Stimulated activated naive CD8-positive, alpha-beta T cell treated with anti-CD3 and anti-CD28 coated beads, Interleukin-15, Interleukin-2, amounts not matched to agents 100 ng/mL and 50 ng/mL, for 24 hours (primary cell): ENCODE measurements around the gene SUSD4.

Source experiments
- H3K27ac Mint-ChIP-seq: one replicate; pipeline ENCODE4 v1.8.0; 2021; ENCODE audit warnings: mild to moderate bottlenecking, mixed read lengths
- H3K27me3 Mint-ChIP-seq: one replicate; pipeline ENCODE4 v1.8.0; 2021; ENCODE audit warnings: mixed read lengths
- H3K36me3 Mint-ChIP-seq: one replicate; pipeline ENCODE4 v1.8.0; 2021; ENCODE audit warnings: low read depth, mixed read lengths
- H3K4me1 Mint-ChIP-seq: one replicate; pipeline ENCODE4 v1.8.0; 2021; ENCODE audit warnings: low read depth, mixed read lengths
- H3K4me3 Mint-ChIP-seq: one replicate; pipeline ENCODE4 v1.8.0; 2021; ENCODE audit warnings: mild to moderate bottlenecking, mixed read lengths
- H3K9me3 Mint-ChIP-seq: one replicate; pipeline ENCODE4 v1.8.0; 2021; ENCODE audit warnings: mixed read lengths

The SUSD4 gene

GRCh38 chr1:223207293-223208066 lies 156.5 kb downstream of the SUSD4 start:
- Mint-ChIP-seq H3K36me3 (no peaks in the 10 kb centered on the region), H3K27ac (no peak overlapping the region), H3K9me3 (no peaks in the 10 kb centered on the region), H3K27me3 (no peaks in the 10 kb centered on the region), H3K4me3 (no peak overlapping the region), H3K4me1 (no peaks in the 10 kb centered on the region)

DNA sequence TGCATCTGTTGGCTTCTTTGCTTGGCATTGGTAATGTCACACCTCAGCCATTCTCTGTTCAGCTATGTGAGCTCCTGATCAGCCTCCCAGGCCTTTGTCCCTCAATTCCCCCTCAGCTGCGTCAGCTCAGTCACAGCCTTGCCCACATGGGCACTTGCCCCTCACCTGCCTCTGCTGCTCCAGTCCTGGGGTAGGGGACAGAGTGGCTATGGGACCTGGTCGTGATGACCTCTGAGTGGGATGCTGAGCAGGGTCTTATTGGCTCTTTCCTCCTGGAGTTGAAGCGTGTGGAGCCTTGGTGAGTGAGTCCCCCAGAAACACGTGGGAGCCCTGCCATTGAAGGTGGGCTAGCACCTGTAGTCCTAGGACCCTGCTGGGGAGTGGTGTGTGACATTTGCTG lies 159.6 kb downstream of the SUSD4 start:
- Mint-ChIP-seq H3K4me3 (no peak overlapping the region), H3K4me1 (no peaks in the 10 kb centered on the region), H3K36me3 (no peaks in the 10 kb centered on the region), H3K27ac (no peak overlapping the region), H3K9me3 (no peaks in the 10 kb centered on the region), H3K27me3 (no peaks in the 10 kb centered on the region)

GRCh38 chr1:223203694-223204093 lies 160.3 kb downstream of the SUSD4 start:
- no peaks in the 10 kb centered on the region for H3K9me3 Mint-ChIP-seq
- no peak overlapping the region for H3K27ac Mint-ChIP-seq
- no peak overlapping the region for H3K4me3 Mint-ChIP-seq
- no peaks in the 10 kb centered on the region for H3K36me3 Mint-ChIP-seq
- H3K27me3 Mint-ChIP-seq, result no peaks in the 10 kb centered on the region
- H3K4me1 Mint-ChIP-seq, result peaks cover 3% of the 10 kb centered on the region

DNA sequence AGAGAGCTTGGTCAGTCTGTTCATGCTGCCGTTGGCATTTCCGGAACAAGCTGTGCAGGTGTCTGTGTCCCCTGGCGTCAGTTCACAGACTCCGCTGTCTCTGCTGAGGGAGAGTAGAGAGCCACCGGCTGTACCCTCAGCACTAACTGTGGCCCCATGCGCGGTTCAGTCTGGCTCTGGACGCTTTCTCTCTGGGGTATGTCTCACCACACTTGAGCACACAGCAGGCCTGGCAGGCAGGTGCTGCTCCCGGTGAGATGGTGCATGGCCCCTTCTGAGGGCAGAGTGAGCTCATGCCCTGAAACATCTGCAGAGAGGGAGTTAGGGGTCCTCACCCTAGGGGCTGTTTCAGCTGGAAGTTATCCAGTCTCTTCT lies 161.0 kb downstream of the SUSD4 start:
- H3K27ac Mint-ChIP-seq, result no peak overlapping the region
- peaks cover 10% of the 10 kb centered on the region for H3K4me1 Mint-ChIP-seq
- no peaks in the 10 kb centered on the region for H3K27me3 Mint-ChIP-seq
- no peaks in the 10 kb centered on the region for H3K36me3 Mint-ChIP-seq
- H3K9me3 Mint-ChIP-seq, result peaks cover 4% of the 10 kb centered on the region
- no peak overlapping the region for H3K4me3 Mint-ChIP-seq

DNA sequence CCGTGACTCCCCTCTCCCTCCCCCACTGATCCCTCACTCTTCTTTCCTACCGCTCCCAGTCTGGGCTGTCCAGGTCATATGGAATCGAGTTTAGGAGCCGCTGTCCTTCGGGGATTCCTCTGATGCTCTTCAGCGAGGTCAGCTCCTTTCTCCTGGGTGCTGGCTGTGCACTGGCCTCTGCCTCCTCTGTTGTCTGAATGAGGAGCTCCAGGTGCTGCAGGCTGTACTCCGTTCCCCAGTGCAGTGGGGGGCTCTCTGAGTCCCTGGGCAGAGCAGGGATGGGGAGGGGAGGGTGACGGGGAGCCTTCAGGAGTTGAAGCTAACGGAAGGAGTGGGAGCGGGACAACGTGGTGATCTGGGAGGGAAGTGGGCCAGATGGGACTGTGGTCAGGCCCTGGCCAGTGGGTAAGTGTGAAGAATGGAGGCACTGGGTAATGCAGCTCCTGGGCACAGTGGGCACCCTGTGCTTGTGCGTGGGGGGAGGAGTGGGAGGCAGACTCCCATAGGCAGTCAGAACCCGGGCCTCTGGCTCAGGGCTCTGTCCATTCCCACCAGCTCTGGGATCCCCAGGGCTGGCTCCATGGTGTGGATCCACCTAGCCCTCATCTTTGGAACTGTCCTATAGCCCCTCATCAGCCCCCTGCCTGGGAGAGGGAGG lies 161.5 kb downstream of the SUSD4 start:
- H3K27me3 Mint-ChIP-seq, result no peaks in the 10 kb centered on the region
- H3K4me1 Mint-ChIP-seq, result peaks cover 11% of the 10 kb centered on the region
- no peak overlapping the region for H3K4me3 Mint-ChIP-seq
- no peaks in the 10 kb centered on the region for H3K36me3 Mint-ChIP-seq
- peaks cover 4% of the 10 kb centered on the region for H3K9me3 Mint-ChIP-seq
- H3K27ac Mint-ChIP-seq, result no peak overlapping the region

DNA sequence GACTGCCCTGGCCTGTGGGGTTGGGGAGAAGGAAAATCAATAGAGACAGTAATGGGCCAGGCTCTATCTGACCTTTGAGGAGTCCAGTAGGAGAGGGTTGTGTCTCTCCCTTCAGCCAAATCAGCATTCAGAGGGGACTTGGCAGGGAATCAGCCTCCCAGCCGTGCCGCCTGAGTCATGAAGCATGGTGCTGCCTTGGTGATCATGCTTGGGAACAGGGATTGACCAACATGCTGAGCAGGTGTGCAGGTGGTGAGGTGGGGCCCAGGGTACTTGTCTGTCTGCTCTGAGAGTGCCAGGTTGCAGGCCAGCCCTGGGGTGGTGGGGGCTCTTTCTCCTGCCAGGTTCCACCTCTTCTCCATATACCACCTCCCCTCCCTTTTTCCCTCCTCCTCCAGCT lies 162.0 kb downstream of the SUSD4 start:
- Mint-ChIP-seq H3K4me1 (peaks cover 17% of the 10 kb centered on the region), H3K36me3 (no peaks in the 10 kb centered on the region), H3K27ac (no peak overlapping the region), H3K27me3 (no peaks in the 10 kb centered on the region), H3K9me3 (peaks cover 4% of the 10 kb centered on the region), H3K4me3 (no peak overlapping the region)

GRCh38 chr1:223200903-223201302 lies 163.1 kb downstream of the SUSD4 start:
- Mint-ChIP-seq H3K27me3 (no peaks in the 10 kb centered on the region), H3K4me1 (peaks cover 23% of the 10 kb centered on the region), H3K9me3 (peaks cover 4% of the 10 kb centered on the region), H3K36me3 (no peaks in the 10 kb centered on the region), H3K27ac (no peak overlapping the region), H3K4me3 (no peak overlapping the region)

GRCh38 chr1:223199094-223199647 lies 164.8 kb downstream of the SUSD4 start:
- no peak overlapping the region for H3K27ac Mint-ChIP-seq
- H3K27me3 Mint-ChIP-seq, result no peaks in the 10 kb centered on the region
- peaks cover 4% of the 10 kb centered on the region for H3K9me3 Mint-ChIP-seq
- no peak overlapping the region for H3K4me3 Mint-ChIP-seq
- H3K4me1 Mint-ChIP-seq, result peaks cover 26% of the 10 kb centered on the region
- no peaks in the 10 kb centered on the region for H3K36me3 Mint-ChIP-seq

DNA sequence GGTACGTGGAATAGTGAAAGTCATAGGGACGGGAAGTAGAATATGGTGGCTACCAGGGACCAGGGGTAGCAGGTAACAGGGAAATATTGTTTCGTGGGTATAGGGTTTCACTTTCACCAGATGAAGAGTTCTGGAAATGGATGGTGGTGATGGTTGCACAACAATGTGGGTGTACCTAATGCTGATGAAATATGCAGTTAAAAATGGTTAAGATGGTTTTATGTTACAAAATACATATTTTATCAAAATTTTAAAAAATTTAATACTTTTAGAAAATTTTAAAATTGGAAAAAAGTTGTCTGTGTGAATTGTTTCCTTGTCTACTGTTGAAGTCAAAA lies 165.4 kb downstream of the SUSD4 start:
- Mint-ChIP-seq H3K27me3 (no peaks in the 10 kb centered on the region), H3K4me3 (no peak overlapping the region)

GRCh38 chr1:223197923-223198627 lies 165.9 kb downstream of the SUSD4 start:
- H3K27ac Mint-ChIP-seq, result peak overlapping the region; percentile 78
- H3K9me3 Mint-ChIP-seq, result peaks cover 4% of the 10 kb centered on the region
- no peaks in the 10 kb centered on the region for H3K27me3 Mint-ChIP-seq
- no peaks in the 10 kb centered on the region for H3K36me3 Mint-ChIP-seq
- peaks cover 30% of the 10 kb centered on the region for H3K4me1 Mint-ChIP-seq
- no peak overlapping the region for H3K4me3 Mint-ChIP-seq

More for the DNA sequence above, 165.4 kb downstream of the SUSD4 start:
- Mint-ChIP-seq H3K27ac (peak overlapping the region; percentile 78), H3K36me3 (no peaks in the 10 kb centered on the region), H3K4me1 (peaks cover 26% of the 10 kb centered on the region), H3K9me3 (peaks cover 4% of the 10 kb centered on the region)

DNA sequence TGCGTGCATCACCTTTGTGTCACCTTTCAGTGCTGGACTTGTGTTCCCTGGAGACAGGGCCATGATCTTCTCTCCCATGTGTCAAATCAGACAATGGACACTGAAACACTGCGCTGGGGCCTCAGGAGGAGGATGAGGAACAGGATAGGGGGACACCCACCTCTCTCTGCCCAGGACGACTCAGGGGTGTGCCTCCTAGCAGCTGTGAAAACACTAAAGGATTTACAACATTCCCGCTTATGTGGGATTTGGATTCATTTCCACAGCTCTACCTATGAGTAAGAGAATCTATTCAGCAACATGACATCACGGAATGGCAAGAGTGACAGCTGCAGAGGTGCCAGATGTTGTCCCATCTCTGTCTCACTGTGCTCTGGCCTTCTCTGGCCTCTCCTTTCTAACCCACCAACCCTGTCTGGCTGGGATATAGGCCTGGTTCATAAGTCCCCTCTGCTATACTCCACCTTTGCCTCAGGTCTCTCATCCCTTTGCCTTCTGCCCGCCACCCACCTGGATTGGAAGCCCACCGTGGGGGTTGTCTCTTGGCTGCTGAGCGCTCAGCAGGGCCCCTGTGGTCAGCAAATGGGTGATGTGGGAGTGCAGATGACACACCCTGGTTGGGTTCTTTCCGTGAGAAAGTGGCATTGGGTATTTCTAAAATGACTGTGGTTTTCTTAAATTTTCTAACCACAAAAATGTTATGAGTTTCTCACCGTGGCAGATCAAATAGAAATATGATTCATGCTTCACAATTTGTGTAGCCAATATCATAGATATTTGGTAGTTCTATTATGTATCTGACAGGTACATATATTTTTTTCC lies 173.9 kb downstream of the SUSD4 start:
- Mint-ChIP-seq H3K27ac (peak overlapping the region; percentile 96), H3K9me3 (no peaks in the 10 kb centered on the region), H3K27me3 (peaks cover 9% of the 10 kb centered on the region), H3K36me3 (no peaks in the 10 kb centered on the region), H3K4me1 (peaks cover 55% of the 10 kb centered on the region), H3K4me3 (peak overlapping the region; percentile 59)

GRCh38 chr1:223189525-223189902 lies 174.5 kb downstream of the SUSD4 start:
- no peaks in the 10 kb centered on the region for H3K36me3 Mint-ChIP-seq
- H3K9me3 Mint-ChIP-seq, result no peaks in the 10 kb centered on the region
- H3K27me3 Mint-ChIP-seq, result peaks cover 9% of the 10 kb centered on the region
- H3K4me1 Mint-ChIP-seq, result peaks cover 56% of the 10 kb centered on the region
- H3K27ac Mint-ChIP-seq, result peak overlapping the region; percentile 96
- H3K4me3 Mint-ChIP-seq, result no peak overlapping the region

DNA sequence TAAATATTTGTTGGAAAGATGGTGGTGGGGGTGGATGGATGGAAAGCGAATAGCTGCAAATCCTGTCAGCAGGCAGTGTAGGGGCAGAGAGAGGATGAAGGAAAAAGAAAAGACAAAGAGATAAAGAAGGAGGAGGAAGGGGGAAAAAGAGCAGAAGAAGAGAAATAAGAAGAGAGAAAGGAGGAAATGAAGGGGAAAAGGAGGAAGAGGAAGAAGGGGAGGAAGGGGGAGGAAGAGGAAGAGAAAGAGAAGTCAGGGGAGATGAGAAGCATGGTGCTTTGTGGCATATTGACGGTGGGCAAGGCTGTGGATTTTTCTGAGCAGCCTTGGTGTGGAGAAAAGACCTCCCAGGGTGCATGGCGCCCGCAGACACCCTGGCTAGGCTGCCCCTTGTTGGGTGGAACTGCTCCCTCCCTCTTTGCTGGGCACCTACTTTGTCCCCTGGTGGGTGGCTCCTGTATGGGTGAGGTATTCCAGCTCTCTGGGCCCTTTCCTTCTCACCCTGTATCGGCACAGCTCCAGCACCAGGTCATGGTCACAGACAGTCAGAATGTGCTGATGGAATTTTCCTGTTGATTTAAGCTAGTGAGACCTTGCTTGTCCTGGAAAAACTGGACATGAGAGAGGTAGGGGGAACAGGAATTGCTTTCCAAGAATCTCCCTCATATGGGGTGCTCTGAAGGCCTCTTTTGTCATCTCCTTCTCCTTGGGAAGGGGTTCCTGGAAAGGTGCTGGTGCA lies 175.2 kb downstream of the SUSD4 start:
- no peak overlapping the region for H3K4me3 Mint-ChIP-seq
- peaks cover 58% of the 10 kb centered on the region for H3K4me1 Mint-ChIP-seq
- H3K9me3 Mint-ChIP-seq, result no peaks in the 10 kb centered on the region
- H3K27ac Mint-ChIP-seq, result no peak overlapping the region
- H3K27me3 Mint-ChIP-seq, result peaks cover 9% of the 10 kb centered on the region
- no peaks in the 10 kb centered on the region for H3K36me3 Mint-ChIP-seq

DNA sequence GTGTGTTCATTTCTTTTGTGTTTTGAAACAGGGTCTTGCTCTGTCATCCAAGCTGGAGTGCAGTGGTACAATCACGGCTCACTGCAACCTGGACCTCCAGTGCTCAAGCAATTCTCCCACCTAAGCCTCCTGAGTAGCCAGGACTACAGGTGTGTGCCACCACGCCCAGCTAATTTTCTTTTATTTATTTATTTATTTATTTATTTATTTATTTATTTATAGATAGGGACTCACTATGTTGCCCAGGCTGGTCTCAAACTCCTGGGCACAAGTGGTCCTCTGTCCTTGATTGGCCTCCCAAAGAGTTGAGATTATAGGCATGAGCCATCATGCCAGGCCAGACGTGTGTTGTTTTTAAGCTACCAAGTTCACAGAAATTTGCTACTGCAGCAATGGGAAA lies 177.2 kb downstream of the SUSD4 start:
- Mint-ChIP-seq H3K36me3 (no peaks in the 10 kb centered on the region), H3K4me3 (no peak overlapping the region), H3K27ac (no peak overlapping the region), H3K9me3 (no peaks in the 10 kb centered on the region), H3K4me1 (peaks cover 61% of the 10 kb centered on the region), H3K27me3 (peaks cover 9% of the 10 kb centered on the region)
